Lower leg skin (tissue), 3 donors: ENCODE measurements around the gene NAGS.

ENCODE experiments used
- CTCF ChIP-seq, 3 donors: fragments of 450-650 bp; IDR thresholded peaks; one replicate each; pipeline ENCODE4 v1.5.1; 2016; ENCODE audit warnings: antibody characterized with exemption in 3 of 3, mild to moderate bottlenecking in 3 of 3, moderate library complexity in 2 of 3
- POLR2A ChIP-seq, 2 donors: fragments of 450-650 bp; IDR thresholded peaks; one replicate each; pipeline ENCODE4 v1.6.1; 2016 to 2017; ENCODE audit warnings: antibody characterized with exemption in 2 of 2, mild to moderate bottlenecking in 1 of 2, moderate library complexity in 1 of 2

- no peak for TF ChIP-seq CTCF (IDR thresholded peaks at IDR 0.05)
- no peak for TF ChIP-seq POLR2A (IDR thresholded peaks at IDR 0.05)
Observed at GRCh38 chr17:44007346-44008204, 3.2 kb downstream of the NAGS start.
